GM18526 (cell line): ENCODE data around the gene HDHD2.

Experiments used
- POLR2A ChIP-seq: IDR thresholded peaks from 3 replicates; pipeline ENCODE4 v1.6.1; 2011; ENCODE audit not compliant: insufficient read length; ENCODE audit errors: extremely low read depth

The HDHD2 gene

DNA sequence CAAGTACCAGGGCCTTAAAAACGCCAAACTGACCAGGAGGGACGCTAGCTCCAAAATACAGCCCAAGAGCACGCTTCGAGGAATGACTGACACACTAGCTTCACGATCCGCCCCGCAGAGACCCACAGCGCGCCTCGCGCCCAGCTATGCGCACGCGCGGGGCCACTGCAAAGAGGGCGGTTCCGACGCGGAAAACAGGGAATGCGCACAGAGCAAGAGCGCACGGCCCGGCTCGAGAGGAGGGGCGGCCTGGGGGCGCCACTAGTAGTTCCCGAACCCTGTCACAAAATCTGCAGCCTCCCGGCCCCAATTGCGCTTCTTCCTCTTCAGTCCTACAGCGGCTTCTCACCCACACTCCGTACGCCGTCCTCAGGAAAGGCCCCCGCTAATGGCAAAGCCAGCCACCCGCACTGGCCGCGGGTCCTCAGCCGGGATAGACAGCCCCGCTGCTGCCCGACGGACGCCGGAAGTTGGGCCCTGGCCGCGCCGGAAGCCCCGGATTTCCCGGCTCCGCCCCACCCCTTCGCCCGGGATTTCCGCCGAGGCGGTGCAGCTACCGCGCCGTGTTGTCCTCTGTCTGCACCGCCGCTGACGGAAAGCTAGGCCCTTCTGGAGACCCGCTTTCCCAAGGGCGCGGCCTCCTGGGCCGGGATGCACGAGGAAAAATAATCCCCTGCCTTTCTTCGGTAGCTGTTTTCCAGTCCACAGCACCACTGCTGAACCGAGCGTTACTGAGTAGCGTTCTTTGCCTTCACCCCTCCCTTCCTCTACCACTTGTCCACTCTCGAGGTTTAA is at the start of gene HDHD2:
Gene HDHD2, minus strand, starts transcription at position 472 of the 795 bp plus-strand sequence. CDS start 14,061 bp downstream, outside the sequence.
- TF ChIP-seq POLR2A: peak; percentile 90

- TF ChIP-seq POLR2A: no peak
Measured at GRCh38 chr18:47191961-47192360, 41.7 kb upstream of the HDHD2 start.

DNA sequence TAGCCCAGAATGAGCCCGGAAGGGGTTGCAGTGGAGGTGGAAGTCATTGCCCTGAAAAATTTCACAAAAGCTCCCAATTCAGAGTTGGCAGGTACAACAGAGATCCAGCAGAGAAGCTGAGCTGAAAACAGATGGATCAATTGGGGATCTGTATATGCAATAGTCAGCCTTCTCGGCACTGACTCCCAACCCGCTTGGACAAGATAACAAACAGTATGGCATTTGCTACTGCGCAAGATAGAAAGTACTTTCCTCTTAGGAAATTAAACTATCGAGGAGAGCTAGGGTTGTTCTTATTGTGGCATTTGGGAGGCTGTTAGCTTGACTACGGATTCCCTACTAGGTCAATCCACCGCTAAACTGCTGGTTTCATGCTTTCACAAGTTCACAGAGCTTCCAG is 37.4 kb upstream of the HDHD2 start:
- no peak for TF ChIP-seq POLR2A

- no peak for TF ChIP-seq POLR2A
Measured at GRCh38 chr18:47184419-47185050, 34.2 kb upstream of the HDHD2 start.

GRCh38 chr18:47180765-47181164 is 30.5 kb upstream of the HDHD2 start:
- no peak for TF ChIP-seq POLR2A

DNA sequence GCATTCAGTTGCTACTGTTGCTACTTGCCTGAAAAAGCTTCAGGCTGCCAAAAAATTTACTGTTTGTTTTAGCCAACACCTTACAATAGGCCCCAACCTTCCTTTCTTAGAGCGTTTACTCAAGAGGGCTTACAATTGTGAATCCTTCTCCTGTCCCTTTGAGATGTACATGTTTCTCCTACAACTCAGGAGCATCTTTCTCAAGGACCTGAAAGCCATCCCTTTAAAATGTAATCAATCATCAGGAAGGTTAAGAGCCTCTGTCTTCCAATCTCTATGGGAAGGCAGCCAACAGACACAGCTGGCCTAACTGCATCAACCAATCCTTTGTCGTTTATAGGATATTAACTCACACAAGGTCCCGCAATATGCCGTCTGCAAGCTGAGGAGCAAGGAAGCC is 29.2 kb upstream of the HDHD2 start:
- no peak for TF ChIP-seq POLR2A

- peak; percentile 75 for TF ChIP-seq POLR2A
Measured at GRCh38 chr18:47175898-47176575, 25.7 kb upstream of the HDHD2 start, which contains the start of gene IER3IP1. Gene IER3IP1, minus strand, starts transcription at chr18:47176364. Its CDS starts 87 bp downstream, at chr18:47176277.

- TF ChIP-seq POLR2A: no peak
Measured at GRCh38 chr18:47175283-47175897, 25.1 kb upstream of the HDHD2 start.

DNA sequence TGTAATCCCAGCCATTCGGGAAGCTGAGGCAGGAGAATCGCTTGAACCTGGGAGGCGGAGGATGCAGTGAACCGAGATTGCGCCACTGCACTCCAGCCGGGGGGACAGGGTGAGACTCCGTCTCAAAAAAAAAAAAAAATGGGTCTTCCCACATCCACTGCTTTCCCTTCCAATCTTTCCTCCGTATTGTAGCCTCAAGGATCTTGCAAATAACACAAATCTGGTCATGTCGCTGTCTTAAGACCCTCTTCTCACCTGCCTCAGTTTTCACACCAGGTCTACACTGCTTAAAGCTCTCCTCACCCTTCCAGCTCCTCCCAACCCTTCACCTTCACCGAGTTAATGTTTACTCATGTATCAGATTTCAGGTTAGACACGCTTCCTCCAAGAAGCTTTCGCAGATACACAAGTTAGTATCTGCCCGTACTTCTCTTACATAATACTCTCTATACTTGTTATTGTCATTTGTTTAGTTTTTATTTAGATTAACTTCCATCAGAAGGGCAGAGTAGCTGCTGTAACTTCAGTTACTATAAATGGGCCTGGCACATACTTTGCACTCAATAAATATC is 24.3 kb upstream of the HDHD2 start:
- TF ChIP-seq POLR2A: no peak

DNA sequence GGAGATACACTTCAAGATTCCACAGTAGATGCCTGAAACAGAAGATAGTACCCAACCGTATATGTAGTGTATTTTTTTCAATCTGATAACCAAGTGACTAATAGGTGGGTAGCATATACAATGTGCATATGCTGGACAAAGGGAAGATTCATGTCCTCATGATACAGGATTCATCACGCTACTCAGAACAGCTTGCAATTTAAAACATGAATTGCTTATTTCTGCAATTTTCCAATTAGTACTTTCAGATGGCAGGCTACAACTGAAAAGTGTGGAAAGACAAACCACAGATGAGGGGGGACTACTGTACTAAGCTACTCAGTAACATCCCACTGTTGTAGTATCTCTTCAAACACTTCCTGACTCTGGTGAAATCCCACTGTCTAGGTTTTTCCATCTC is 22.2 kb upstream of the HDHD2 start:
- TF ChIP-seq POLR2A: no peak

GRCh38 chr18:47168913-47169312 is 18.6 kb upstream of the HDHD2 start:
- TF ChIP-seq POLR2A: no peak

DNA sequence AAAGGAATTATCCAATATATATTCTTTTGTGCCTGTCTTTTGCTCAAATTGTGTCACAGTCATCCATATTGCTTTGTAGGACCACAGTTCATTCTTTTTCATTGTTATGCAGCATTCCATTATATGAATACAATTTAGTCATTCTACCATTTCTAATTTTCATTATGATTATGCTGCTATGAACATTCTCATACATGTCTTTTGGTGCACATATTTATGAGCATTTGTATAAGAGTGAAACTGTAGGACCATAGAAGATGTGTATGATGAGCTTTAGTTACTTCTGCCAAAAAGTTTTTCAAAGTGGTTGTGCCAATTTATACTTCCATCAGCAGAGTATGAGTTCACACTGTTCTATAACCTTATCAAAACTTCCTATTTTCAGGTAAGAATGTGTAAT is 18.2 kb upstream of the HDHD2 start:
- no peak for TF ChIP-seq POLR2A

- TF ChIP-seq POLR2A: no peak
Measured at GRCh38 chr18:47166294-47166693, 16.0 kb upstream of the HDHD2 start.

GRCh38 chr18:47163241-47163640 is 12.9 kb upstream of the HDHD2 start:
- TF ChIP-seq POLR2A: no peak

- TF ChIP-seq POLR2A: no peak
Measured at GRCh38 chr18:47160256-47160655, 10.0 kb upstream of the HDHD2 start.
